ENCODE data around the gene COL18A1.

Gene COL18A1

GRCh38 chr21:45373991-45374816 is 30.8 kb upstream of the COL18A1 start:
- in situ Hi-C loops (cut with HindIII; ENCODE audit: low sequenced_read_pairs), result no loop called here
- no peak for TF ChIP-seq CTCF (IDR thresholded peaks at IDR 0.05; ENCODE audit: low read depth, low read length)
- DNase-seq (ENCODE audit: low read depth, low spot score), result no peak
- H3K4me3 ChIP-seq (ENCODE audit: low read depth, low read length), result no peak overlapping the region

GRCh38 chr21:45374826-45375455 is 30.0 kb upstream of the COL18A1 start:
- no peak for TF ChIP-seq CTCF (IDR thresholded peaks at IDR 0.05; ENCODE audit: low read depth, low read length)
- no peak for DNase-seq (ENCODE audit: low read depth, low spot score)
- in situ Hi-C loops (cut with HindIII; ENCODE audit: low sequenced_read_pairs), result no loop called here
- no peak overlapping the region for H3K4me3 ChIP-seq (ENCODE audit: low read depth, low read length)

GRCh38 chr21:45376459-45377324 is 28.3 kb upstream of the COL18A1 start:
- no peak for TF ChIP-seq CTCF (IDR thresholded peaks at IDR 0.05; ENCODE audit: low read depth, low read length)
- H3K4me3 ChIP-seq (ENCODE audit: low read depth, low read length), result no peak overlapping the region
- in situ Hi-C loops (cut with HindIII; ENCODE audit: low sequenced_read_pairs), result no loop called here
- DNase-seq (ENCODE audit: low read depth, low spot score), result no peak

- DNase-seq (ENCODE audit: low read depth, low spot score), result no peak
- TF ChIP-seq CTCF (IDR thresholded peaks at IDR 0.05; ENCODE audit: low read depth, low read length), result no peak
- no peak overlapping the region for H3K4me3 ChIP-seq (ENCODE audit: low read depth, low read length)
- in situ Hi-C loops (cut with HindIII; ENCODE audit: low sequenced_read_pairs), result no loop called here
Measured at GRCh38 chr21:45377325-45377709, 27.6 kb upstream of the COL18A1 start.

GRCh38 chr21:45377866-45378257 is 27.1 kb upstream of the COL18A1 start:
- H3K4me3 ChIP-seq (ENCODE audit: low read depth, low read length), result no peak overlapping the region
- no peak for DNase-seq (ENCODE audit: low read depth, low spot score)
- no peak for TF ChIP-seq CTCF (IDR thresholded peaks at IDR 0.05; ENCODE audit: low read depth, low read length)
- in situ Hi-C loops (cut with HindIII; ENCODE audit: low sequenced_read_pairs), result no loop called here

- peak; percentile 67 for DNase-seq (ENCODE audit: low read depth, low spot score)
- in situ Hi-C loops (cut with HindIII; ENCODE audit: low sequenced_read_pairs), result no loop called here
- TF ChIP-seq CTCF (IDR thresholded peaks at IDR 0.05; ENCODE audit: low read depth, low read length), result no peak
- H3K4me3 ChIP-seq (ENCODE audit: low read depth, low read length), result no peak overlapping the region
Measured at GRCh38 chr21:45378258-45378966, 26.6 kb upstream of the COL18A1 start.
